GM21723 (cell line): ENCODE data around the gene TOR4A.

Experiments used
- ATAC-seq: cut with Tn5 transposase; IDR thresholded peaks from one replicate; pipeline ENCODE4 v1.9.1; 2021; ENCODE audit warnings: mild to moderate bottlenecking, moderate library complexity; ENCODE audit not compliant: unreplicated experiment

TOR4A gene

GRCh38 chr9:137293482-137294090, 16.1 kb downstream of the TOR4A start:
- ATAC-seq = no peak

DNA sequence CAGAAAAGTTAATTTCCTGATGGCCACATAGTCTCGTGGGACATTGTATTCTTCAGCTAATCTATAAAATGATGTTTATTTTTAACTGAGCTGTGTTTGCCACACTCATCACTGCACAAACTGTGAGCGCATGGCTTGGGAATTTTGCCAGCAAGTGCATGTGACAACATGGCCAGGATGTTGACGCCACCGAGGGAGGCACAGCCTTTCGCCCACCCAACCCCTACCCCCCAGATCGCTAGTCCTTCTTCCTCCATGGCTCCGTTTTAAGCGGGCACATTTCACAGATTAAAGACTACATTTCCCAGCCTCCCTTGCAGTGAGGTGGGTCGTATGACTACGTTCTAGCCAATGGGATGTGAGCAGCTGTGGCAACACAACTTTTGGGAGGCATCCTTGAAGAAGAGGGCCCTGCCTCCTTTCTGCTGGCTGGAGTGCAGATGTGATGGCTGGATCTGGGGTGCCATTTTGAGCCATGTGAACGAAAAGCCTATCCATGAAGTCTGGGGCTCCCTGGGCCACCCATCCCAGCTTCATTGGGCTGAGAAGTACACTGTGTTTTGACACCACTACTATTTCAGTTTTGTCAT, 16.7 kb downstream of the TOR4A start:
- no peak for ATAC-seq

- ATAC-seq = no peak
Observed at GRCh38 chr9:137294681-137295237, 17.2 kb downstream of the TOR4A start.

- no peak for ATAC-seq
Observed at GRCh38 chr9:137295238-137295811, 17.8 kb downstream of the TOR4A start.

GRCh38 chr9:137295849-137296669, 18.5 kb downstream of the TOR4A start:
- ATAC-seq = no peak

DNA sequence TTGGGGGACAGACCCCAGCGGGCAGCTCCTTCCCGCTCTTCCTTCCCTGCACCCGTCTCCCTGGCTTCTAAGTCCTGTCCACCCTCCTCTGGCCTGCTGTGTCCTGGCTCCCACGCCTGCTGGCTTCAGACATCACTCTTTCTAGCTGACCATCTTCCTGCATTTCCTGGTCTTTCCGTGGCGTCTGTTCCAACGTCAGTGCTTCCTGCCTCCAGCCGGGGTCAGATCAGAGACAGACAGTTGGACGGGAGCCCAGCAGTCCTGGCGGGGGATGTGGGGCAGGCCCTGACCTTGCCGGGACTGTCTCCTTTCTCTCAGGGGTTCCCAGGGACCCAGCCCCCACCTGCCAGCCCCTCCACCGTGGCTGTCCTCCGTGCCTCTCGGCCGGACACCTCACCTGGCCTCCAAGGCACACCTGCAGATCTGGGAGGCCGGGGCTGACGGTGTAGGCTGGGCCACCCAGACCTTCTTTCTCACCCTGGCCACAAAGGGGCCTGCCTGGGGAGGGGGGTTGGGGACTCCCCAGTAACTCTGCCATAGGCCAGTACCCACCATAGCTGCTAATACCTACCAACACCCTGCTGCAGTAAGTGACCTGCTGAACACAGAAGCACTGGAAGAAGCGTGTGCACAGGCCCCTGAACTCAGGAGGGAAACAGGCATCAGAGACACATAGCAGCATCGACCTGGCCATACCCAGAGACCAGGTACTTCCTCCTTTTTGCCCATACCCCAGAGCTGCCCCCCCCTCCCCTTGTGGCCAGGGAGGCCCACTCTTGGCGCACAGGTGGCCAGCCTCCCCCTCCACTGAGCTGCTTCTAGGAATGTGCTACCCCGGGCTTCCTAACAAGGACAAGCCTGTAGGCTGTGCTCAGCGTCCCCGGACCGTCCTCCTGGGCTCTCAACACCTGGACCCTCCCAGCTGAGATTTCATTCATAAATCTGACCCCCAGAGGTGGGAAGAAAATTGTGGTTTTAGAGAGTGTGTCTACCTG, 19.4 kb downstream of the TOR4A start:
- no peak for ATAC-seq

GRCh38 chr9:137297966-137298365, 20.4 kb downstream of the TOR4A start:
- ATAC-seq = no peak

DNA sequence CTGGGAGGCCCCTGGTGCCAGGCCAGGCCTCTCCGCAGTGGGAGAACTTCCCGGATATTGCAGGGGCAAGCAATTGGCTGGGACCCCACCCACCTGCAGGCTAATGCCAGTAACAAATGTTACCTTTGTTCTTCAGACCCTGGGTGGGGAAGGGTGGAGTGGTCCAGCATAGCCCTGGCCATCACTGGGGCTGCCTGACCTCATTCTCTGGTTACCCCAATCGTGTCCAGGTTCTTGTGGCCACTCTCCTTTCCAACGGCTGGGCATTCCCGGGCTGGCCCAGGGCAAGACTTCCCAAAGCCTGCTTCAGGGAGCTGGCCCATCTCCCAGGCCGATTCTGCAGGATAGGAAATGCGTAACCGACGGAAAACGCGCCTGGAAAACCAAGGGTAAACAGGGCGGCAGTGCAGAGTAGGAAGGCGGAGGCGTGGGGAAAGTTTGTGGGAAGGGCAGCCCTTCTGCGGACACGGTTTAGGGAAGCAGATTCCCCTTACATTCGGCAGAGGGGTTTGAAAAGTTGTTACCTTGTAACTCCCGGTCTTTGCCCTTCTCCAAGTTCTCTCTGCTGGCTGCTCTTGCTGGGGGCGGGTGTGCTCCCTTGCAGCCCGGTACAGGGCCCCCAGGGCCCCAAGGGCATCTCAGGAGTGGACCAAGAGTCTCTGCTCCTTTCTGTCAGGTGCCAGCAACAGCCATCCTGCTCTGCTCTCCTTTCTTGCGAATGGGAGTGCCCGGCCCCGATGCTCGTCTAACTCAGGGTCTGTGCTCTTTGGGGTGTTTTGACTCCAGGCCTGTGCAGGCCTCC, 21.1 kb downstream of the TOR4A start:
- ATAC-seq = no peak

GRCh38 chr9:137299203-137299565, 21.7 kb downstream of the TOR4A start:
- ATAC-seq = no peak

- no peak for ATAC-seq
Observed at GRCh38 chr9:137299938-137300337, 22.4 kb downstream of the TOR4A start.

GRCh38 chr9:137300567-137301080, 23.1 kb downstream of the TOR4A start:
- no peak for ATAC-seq

DNA sequence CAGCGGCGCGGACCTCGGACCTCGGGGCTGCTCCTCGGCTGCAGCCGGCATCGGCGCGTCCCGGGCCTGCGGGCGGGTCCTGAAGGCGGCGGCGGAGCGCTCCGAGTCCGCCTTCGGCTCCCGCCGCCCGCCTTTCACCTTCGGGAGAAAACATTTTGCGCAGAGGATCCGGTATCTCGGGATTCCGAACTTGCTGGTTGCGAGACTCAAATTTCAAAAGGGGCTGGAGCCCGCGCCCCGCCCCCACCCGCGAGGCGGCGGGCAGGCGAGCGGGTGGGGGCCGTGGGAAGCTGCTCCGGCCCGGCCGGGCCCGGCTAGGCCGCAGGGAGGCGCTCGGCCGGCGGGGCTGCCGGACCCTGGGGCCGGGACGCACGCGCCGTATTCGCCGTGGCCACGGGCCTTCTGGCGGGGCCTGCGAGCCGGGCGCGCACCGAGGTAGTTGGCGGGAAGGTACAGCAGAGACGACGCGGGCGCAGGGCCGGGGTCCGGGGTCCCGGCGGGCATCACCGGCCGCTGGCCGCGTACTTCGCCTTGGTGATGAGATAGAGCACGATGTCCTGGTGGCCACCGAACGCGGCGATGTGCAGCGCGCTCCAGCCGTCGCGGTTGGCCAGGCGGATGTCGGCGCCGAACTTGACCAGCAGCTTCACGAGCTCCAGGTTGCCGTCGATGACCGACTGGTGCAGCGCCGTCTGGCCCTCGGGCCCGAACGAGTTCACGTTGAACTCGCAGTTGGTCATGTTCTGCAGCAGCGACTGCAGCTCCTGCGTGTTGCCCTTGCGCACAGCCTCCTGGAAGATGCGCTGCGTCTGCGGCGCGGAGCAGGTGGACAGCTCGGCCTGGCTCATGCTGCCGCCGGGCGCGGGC, 23.8 kb downstream of the TOR4A start:
- no peak for ATAC-seq

DNA sequence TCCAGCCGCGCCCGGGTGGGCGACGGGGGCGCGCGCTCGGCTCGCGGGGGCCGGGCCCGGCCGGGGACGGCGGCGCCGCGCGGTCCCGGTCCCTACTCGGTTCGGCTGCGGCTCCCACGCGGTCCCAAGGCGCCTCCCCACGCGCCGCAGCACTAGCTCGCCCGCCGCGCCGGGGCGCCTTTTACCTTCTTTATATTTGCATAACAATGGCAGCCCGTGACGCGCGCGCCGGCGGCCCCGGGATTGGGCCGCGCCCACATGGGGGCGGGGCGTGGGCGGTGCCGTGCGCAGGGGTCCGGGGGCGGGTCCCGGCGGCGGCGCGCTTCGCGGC, 24.6 kb downstream of the TOR4A start, which contains the start of gene NRARP:
Gene NRARP, minus strand, starts transcription at position 154 of the 331 bp plus-strand sequence. CDS start 343 bp downstream, outside the sequence.
- peak; percentile 66 for ATAC-seq

DNA sequence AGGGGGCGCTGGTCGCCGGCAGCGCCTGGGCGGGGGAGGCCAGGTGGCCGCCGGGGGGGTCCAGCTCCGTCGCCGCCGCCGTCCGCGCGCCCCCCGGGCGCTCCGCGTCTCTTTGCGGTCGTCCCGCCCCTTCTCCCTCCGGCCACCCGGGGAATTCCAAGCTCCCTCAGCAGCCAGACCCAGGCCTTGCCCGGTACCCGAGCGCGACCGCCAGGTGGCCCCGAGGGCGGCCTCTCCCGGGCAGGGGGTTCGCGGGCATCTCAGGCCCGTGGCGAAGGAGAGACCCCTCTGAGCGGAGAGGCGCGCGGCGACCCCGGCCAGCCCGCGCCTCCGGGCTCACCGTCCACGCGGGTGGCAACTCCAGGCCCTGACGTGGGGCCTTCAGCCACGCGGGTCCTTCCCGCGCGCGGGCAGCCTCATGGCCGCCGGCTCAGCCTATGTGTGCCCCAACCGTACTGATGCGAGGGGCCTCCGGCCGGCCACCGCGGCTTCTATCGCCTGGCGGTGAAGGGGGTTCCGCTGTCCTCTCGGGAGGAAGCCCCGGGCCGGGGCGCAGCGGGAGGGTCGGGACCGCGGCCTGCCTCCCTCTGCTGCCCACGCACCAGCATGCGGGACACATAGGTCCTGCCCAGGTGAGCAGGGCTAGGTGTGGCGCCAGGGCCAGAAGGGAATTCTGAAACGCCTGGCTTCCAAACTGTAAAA, 25.1 kb downstream of the TOR4A start:
- peak; percentile 43 for ATAC-seq

DNA sequence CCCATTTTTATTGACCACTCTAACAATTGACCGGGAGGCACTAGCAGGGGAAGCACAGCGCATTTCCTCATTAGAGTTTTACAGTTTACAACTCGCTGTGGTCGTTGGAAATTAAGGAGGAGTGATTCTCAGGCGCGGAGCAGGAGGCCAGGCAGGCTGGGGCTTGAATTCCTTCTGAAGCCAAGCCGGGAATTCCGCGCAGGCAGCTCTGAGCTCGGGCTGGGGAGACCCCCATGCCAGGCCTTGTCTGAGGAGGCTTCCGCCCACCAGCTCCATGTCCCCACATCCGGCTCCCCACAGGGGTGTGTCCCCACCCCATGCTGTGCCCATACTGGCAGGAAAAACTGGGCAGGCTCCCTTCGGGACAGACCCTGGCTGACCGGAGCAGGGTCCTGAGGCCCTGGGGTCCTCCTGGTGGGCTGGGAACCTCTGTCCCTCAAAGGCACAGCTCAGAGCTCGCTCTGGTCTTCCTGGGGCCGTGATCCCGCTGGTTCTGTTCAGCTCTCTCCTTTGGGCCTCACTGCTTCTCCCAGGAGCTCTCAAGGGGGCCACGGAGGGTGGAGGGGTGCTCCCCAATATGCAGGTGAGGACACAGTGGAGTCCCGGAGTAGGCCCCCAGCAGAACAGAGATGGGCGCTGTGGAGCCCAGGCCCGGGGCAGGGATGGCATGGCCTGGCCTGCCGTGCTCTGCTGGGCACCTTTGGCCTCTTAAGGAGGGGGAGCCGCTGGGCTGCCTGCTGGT, 25.8 kb downstream of the TOR4A start:
- no peak for ATAC-seq

- no peak for ATAC-seq
Observed at GRCh38 chr9:137303893-137304382, 26.4 kb downstream of the TOR4A start.
